IMR-90 (cell line): Measurements from ENCODE around the gene ERICH6B. TPM values are rescaled to one million over a fixed set of nuclear protein-coding genes. Genes with fewer than 3 reads are reported as not detected.

Source experiments
- ATAC-seq: fragments of 200-7000 bp; cut with Tn5 transposase; 2 replicates; pipeline ENCODE4 v1.9.1; 2020; ENCODE audit warnings: low read depth, mild to moderate bottlenecking, moderate library complexity
- BruUV-seq: library from RNA; stranded (reverse); fragments of 400-500 nt; replicated peaks from 2 replicates; lab custom pipeline; 2021; lab: Mats Ljungman, UMichigan
- CTCF ChIA-PET: fragments of 300-600 bp; formaldehyde crosslinking; extraction: SDS; loops from one replicate; lab custom pipeline; 2021; ENCODE audit warnings: antibody characterized with exemption; lab: Yijun Ruan, JAX
- POLR2A ChIA-PET: fragments of 300-600 bp; sonication (Branson Sonifier 250); formaldehyde crosslinking; loops from one replicate; lab custom pipeline; 2022; ENCODE audit warnings: antibody characterized with exemption; ENCODE audit not compliant: unreplicated experiment; lab: Charles Lee
- DNase-seq: peaks from one replicate; pipeline ENCODE4 v3.0.0; 2013
- H2AFZ ChIP-seq: replicated peaks from 2 replicates; pipeline ENCODE3; 2013; ENCODE audit warnings: low read length, mild to moderate bottlenecking; ENCODE audit not compliant: poor library complexity
- H2AK5ac ChIP-seq: 2 replicates; pipeline ENCODE4 v1.6.1; 2013; ENCODE audit warnings: low read depth, low read length, inconsistent platforms
- H2AK9ac ChIP-seq: replicated peaks from 2 replicates; pipeline ENCODE3; 2013; ENCODE audit warnings: mild to moderate bottlenecking, low read depth, low read length, moderate library complexity; ENCODE audit not compliant: poor library complexity
- H2BK120ac ChIP-seq: 2 replicates; pipeline ENCODE4 v1.6.1; 2013; ENCODE audit warnings: low read depth, low read length, inconsistent platforms
- H2BK15ac ChIP-seq: 3 replicates; pipeline ENCODE4 v1.6.1; 2013; ENCODE audit warnings: low read depth, low read length, inconsistent platforms
- H2BK20ac ChIP-seq: 2 replicates; pipeline ENCODE4 v1.6.1; 2013; ENCODE audit warnings: low read depth, mild to moderate bottlenecking, inconsistent platforms, low read length, moderate library complexity
- H2BK5ac ChIP-seq: 2 replicates; pipeline ENCODE4 v1.6.1; 2013; ENCODE audit warnings: mild to moderate bottlenecking, low read depth, low read length, inconsistent platforms; ENCODE audit not compliant: poor library complexity, severe bottlenecking
- H3K14ac ChIP-seq: replicated peaks from 2 replicates; pipeline ENCODE4 v1.6.1; 2013; ENCODE audit warnings: low read depth, low read length, inconsistent platforms
- H3K18ac ChIP-seq: 2 replicates; pipeline ENCODE4 v1.6.1; 2013; ENCODE audit warnings: low read depth, low read length, control low read depth
- H3K23ac ChIP-seq: 2 replicates; pipeline ENCODE4 v1.6.1; 2013; ENCODE audit warnings: low read depth, low read length, inconsistent platforms
- H3K27ac ChIP-seq: 2 replicates; pipeline ENCODE4 v1.5.1; 2013; ENCODE audit warnings: mild to moderate bottlenecking, control low read depth, low read length; ENCODE audit not compliant: insufficient read depth
- H3K27me3 ChIP-seq: 2 replicates; pipeline ENCODE4 v1.6.1; 2013; ENCODE audit warnings: low read length; ENCODE audit not compliant: control insufficient read depth, insufficient read depth
- H3K36me3 ChIP-seq: 2 replicates; pipeline ENCODE4 v1.6.1; 2013; ENCODE audit warnings: low read length, mixed read lengths; ENCODE audit not compliant: control insufficient read depth, insufficient read depth
- H3K4ac ChIP-seq: 2 replicates; pipeline ENCODE4 v1.6.1; 2013; ENCODE audit warnings: low read depth, low read length, inconsistent platforms
- H3K4me1 ChIP-seq: 2 replicates; pipeline ENCODE4 v1.6.1; 2013; ENCODE audit warnings: low read length, mixed read lengths; ENCODE audit not compliant: control insufficient read depth, insufficient read depth
- H3K4me2 ChIP-seq: 2 replicates; pipeline ENCODE4 v1.6.1; 2013; ENCODE audit warnings: low read depth, mild to moderate bottlenecking, control low read depth, low read length, moderate library complexity
- H3K4me3 ChIP-seq: 2 replicates; pipeline ENCODE4 v1.5.1; 2013; ENCODE audit warnings: low read depth, mild to moderate bottlenecking, control low read depth, low read length, moderate library complexity; ENCODE audit not compliant: insufficient read depth
- H3K56ac ChIP-seq: 2 replicates; pipeline ENCODE4 v1.6.1; 2013; ENCODE audit warnings: low read length, inconsistent platforms; ENCODE audit not compliant: insufficient read depth; ENCODE audit errors: extremely low read depth
- H3K79me1 ChIP-seq, 2 experiments: 2 replicates each; pipeline ENCODE4 v1.6.1; 2013; ENCODE audit warnings: low read length in 2 of 2, inconsistent platforms in 1 of 2, low read depth in 1 of 2
- H3K9ac ChIP-seq: 2 replicates; pipeline ENCODE4 v1.6.1; 2013; ENCODE audit warnings: low read depth, low read length, control low read depth
- H3K9me1 ChIP-seq: 2 replicates; pipeline ENCODE4 v1.6.1; 2013; ENCODE audit warnings: low read length, inconsistent platforms; ENCODE audit not compliant: insufficient read depth
- H3K9me3 ChIP-seq: 2 replicates; pipeline ENCODE4 v1.6.1; 2013; ENCODE audit warnings: low read length; ENCODE audit not compliant: control insufficient read depth, insufficient read depth
- H4K20me1 ChIP-seq: 2 replicates; pipeline ENCODE4 v1.6.1; 2013; ENCODE audit warnings: low read length, inconsistent platforms; ENCODE audit not compliant: insufficient read depth
- H4K5ac ChIP-seq: 2 replicates; pipeline ENCODE4 v1.6.1; 2013; ENCODE audit warnings: mild to moderate bottlenecking, low read depth, low read length, control low read depth
- H4K8ac ChIP-seq, 2 experiments: 2 replicates each; pipeline ENCODE4 v1.6.1; 2013; ENCODE audit warnings: low read depth in 2 of 2, low read length in 2 of 2, control low read depth in 1 of 2, inconsistent platforms in 1 of 2
- H4K91ac ChIP-seq: 2 replicates; pipeline ENCODE4 v1.6.1; 2013; ENCODE audit warnings: low read depth, low read length, inconsistent platforms; ENCODE audit not compliant: insufficient read depth
- BHLHE40 ChIP-seq: fragments of 150-350 bp; IDR thresholded peaks from 2 replicates; pipeline ENCODE4 v1.6.1; 2016; ENCODE audit warnings: mild to moderate bottlenecking, low read depth, low read length
- CEBPB ChIP-seq: IDR thresholded peaks from 2 replicates; pipeline ENCODE4 v1.6.1; 2012; ENCODE audit warnings: low read depth, low read length, improper control_type of control experiment
- FOS ChIP-seq: fragments of 150-350 bp; IDR thresholded peaks from 2 replicates; pipeline ENCODE4 v1.6.1; 2016; ENCODE audit warnings: low read depth, low read length
- MAFK ChIP-seq: IDR thresholded peaks from 2 replicates; pipeline ENCODE4 v1.6.1; 2012; ENCODE audit warnings: low read depth, low read length, improper control_type of control experiment
- MAZ ChIP-seq: IDR thresholded peaks from 2 replicates; pipeline ENCODE4 v1.6.1; 2012; ENCODE audit warnings: low read depth, mild to moderate bottlenecking, low read length, improper control_type of control experiment, moderate library complexity, borderline replicate concordance
- MXI1 ChIP-seq: IDR thresholded peaks from 2 replicates; pipeline ENCODE4 v1.6.1; 2012; ENCODE audit warnings: low read depth, mild to moderate bottlenecking, low read length, moderate library complexity, borderline replicate concordance
- NFE2L2 ChIP-seq: fragments of 150-350 bp; IDR thresholded peaks from 2 replicates; pipeline ENCODE4 v1.6.1; 2016; ENCODE audit warnings: low read depth, mild to moderate bottlenecking, low read length
- RAD21 ChIP-seq: IDR thresholded peaks from 2 replicates; pipeline ENCODE4 v1.6.1; 2012; ENCODE audit warnings: low read length, improper control_type of control experiment
- RCOR1 ChIP-seq: IDR thresholded peaks from 2 replicates; pipeline ENCODE4 v1.6.1; 2012; ENCODE audit warnings: mild to moderate bottlenecking, low read length, improper control_type of control experiment; ENCODE audit not compliant: insufficient replicate concordance
- SMC3 ChIP-seq: fragments of 150-350 bp; IDR thresholded peaks from 2 replicates; pipeline ENCODE4 v1.6.1; 2016; ENCODE audit warnings: low read depth, mild to moderate bottlenecking, antibody characterized with exemption, low read length, moderate library complexity
- WGBS, 2 experiments: methylation state at CpG; one replicate each; pipeline versions ENCODE4 v1.1.5 to v1.1.7; 2013; ENCODE audit warnings: missing lambda C conversion rate in 2 of 2; ENCODE audit not compliant: insufficient read length in 1 of 2; ENCODE audit errors: extremely low coverage in 2 of 2; 5-methylcytosine and 5-hydroxymethylcytosine counted together
- dilution Hi-C: fragments of 300-500 bp; cut with HindIII; formaldehyde crosslinking; loops from one replicate; pipeline ENCODE4 v1.14.3; 2018; ENCODE audit warnings: low sequenced_read_pairs; ENCODE audit not compliant: unreplicated experiment
- in situ Hi-C: fragments of 300-500 bp; cut with MboI; formaldehyde crosslinking; loops from 3 replicates; pipeline ENCODE4 v1.14.3; 2019; ENCODE audit warnings: low sequenced_read_pairs, inconsistent platforms, mixed read lengths
- intact Hi-C: fragments of 100-400 bp; cut with micrococcal nuclease; formaldehyde crosslinking; loops from 2 replicates; pipeline ENCODE4 v1.10.0; 2022
- polyA plus RNA-seq, 3 experiments: library from polyadenylated mRNA; depleted of rRNA; stranded (reverse); fragments of >200 nt; gene quantifications; 2 replicates each; pipeline ENCODE4 v1.2.3, GENCODE V29; 2012; ENCODE audit warnings: low replicate concordance in 1 of 3
- total RNA-seq: library from RNA; depleted of rRNA; stranded (reverse); fragments of >200 nt; gene quantifications from 2 replicates; pipeline ENCODE4 v1.2.3, GENCODE V29; 2012
- TF ChIP-seq, protein P1 (sequence below): fragments of 150-350 bp; IDR thresholded peaks from 2 replicates; pipeline ENCODE4 v1.6.1; 2017; ENCODE audit warnings: mild to moderate bottlenecking, antibody characterized with exemption, low read length, low read depth
- TF ChIP-seq, protein P2 (sequence below): fragments of 150-350 bp; IDR thresholded peaks from 2 replicates; pipeline ENCODE4 v1.6.1; 2016; ENCODE audit warnings: low read depth, mild to moderate bottlenecking, low read length, moderate library complexity, borderline replicate concordance
- TF ChIP-seq, protein P3 (sequence below): conservative IDR thresholded peaks from 2 replicates; pipeline ENCODE4 v1.5.1; 2012; ENCODE audit warnings: mild to moderate bottlenecking, low read depth, low read length, improper control_type of control experiment

ERICH6B gene
- total and polyA plus RNA-seq, 2 of the 4 experiments (the other 2 are of a cell fraction), result not detected

DNA sequence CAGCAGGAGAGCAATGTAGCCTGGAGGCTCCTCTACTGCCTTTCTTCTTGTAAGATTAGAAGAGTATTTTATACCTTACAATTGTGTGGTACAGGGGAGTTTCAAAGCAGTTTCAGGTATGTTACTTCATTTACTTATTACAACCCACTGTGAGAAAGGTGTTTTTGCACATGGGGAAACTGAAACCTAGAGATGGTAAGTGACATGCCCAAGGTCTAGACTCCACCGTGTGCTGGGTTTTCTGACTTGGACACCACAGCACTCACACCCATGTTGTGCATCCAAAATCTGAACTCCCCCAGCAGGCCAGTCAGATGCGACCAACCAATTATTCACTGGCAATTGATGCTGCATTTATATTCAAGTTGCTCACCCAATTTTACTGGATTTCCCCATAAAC lies 22.8 kb downstream of the ERICH6B start:
- ChIA-PET CTCF (no interaction called here), POLR2A (no interaction called here)
- no peak overlapping the region for H2BK20ac ChIP-seq
- no peaks in the 10 kb centered on the region for H3K79me1 ChIP-seq
- no peak overlapping the region for H3K27ac ChIP-seq
- dilution Hi-C loops (no loop called here), in situ Hi-C loops (no loop called here), intact Hi-C loops (no loop called here)
- H3K9me3 ChIP-seq, result no peaks in the 10 kb centered on the region
- H2BK15ac ChIP-seq, result no peak overlapping the region
- no peak overlapping the region for H2AK5ac ChIP-seq
- WGBS, 2 experiments, result no CpG with 5 or more reads among the region's 2 CpGs
- H3K9me1 ChIP-seq, result no peaks in the 10 kb centered on the region
- no peak for DNase-seq
- H3K27me3 ChIP-seq, result peaks cover 5% of the 10 kb centered on the region
- no peak overlapping the region for H3K9ac ChIP-seq
- ATAC-seq, result no peak
- no peak overlapping the region for H4K91ac ChIP-seq
- no peak overlapping the region for H2AFZ ChIP-seq
- H4K20me1 ChIP-seq, result no peaks in the 10 kb centered on the region
- no peak overlapping the region for H3K56ac ChIP-seq
- no peak overlapping the region for H2BK120ac ChIP-seq
- H4K5ac ChIP-seq, result no peak overlapping the region
- H3K4me1 ChIP-seq, result no peaks in the 10 kb centered on the region
- H2AK9ac ChIP-seq, result no peak overlapping the region
- no peak overlapping the region for H4K8ac ChIP-seq
- no peak overlapping the region for H3K23ac ChIP-seq
- no peak overlapping the region for H3K4me3 ChIP-seq
- H3K18ac ChIP-seq, result no peak overlapping the region
- no peak overlapping the region for H3K4me2 ChIP-seq
- TF ChIP-seq SMC3 (no peak), NFE2L2 (no peak), RAD21 (no peak), RCOR1 (no peak), MAZ (no peak), BHLHE40 (no peak), MXI1 (no peak), FOS (no peak), CEBPB (no peak), MAFK (no peak)
- TF ChIP-seq, protein P1, sequence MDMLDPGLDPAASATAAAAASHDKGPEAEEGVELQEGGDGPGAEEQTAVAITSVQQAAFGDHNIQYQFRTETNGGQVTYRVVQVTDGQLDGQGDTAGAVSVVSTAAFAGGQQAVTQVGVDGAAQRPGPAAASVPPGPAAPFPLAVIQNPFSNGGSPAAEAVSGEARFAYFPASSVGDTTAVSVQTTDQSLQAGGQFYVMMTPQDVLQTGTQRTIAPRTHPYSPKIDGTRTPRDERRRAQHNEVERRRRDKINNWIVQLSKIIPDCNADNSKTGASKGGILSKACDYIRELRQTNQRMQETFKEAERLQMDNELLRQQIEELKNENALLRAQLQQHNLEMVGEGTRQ, result no peak
- TF ChIP-seq, protein P2, sequence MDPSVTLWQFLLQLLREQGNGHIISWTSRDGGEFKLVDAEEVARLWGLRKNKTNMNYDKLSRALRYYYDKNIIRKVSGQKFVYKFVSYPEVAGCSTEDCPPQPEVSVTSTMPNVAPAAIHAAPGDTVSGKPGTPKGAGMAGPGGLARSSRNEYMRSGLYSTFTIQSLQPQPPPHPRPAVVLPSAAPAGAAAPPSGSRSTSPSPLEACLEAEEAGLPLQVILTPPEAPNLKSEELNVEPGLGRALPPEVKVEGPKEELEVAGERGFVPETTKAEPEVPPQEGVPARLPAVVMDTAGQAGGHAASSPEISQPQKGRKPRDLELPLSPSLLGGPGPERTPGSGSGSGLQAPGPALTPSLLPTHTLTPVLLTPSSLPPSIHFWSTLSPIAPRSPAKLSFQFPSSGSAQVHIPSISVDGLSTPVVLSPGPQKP, result no peak
- TF ChIP-seq, protein P3, sequence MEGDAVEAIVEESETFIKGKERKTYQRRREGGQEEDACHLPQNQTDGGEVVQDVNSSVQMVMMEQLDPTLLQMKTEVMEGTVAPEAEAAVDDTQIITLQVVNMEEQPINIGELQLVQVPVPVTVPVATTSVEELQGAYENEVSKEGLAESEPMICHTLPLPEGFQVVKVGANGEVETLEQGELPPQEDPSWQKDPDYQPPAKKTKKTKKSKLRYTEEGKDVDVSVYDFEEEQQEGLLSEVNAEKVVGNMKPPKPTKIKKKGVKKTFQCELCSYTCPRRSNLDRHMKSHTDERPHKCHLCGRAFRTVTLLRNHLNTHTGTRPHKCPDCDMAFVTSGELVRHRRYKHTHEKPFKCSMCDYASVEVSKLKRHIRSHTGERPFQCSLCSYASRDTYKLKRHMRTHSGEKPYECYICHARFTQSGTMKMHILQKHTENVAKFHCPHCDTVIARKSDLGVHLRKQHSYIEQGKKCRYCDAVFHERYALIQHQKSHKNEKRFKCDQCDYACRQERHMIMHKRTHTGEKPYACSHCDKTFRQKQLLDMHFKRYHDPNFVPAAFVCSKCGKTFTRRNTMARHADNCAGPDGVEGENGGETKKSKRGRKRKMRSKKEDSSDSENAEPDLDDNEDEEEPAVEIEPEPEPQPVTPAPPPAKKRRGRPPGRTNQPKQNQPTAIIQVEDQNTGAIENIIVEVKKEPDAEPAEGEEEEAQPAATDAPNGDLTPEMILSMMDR, result no peak
- H3K4ac ChIP-seq, result no peak overlapping the region
- no peaks in the 10 kb centered on the region for H3K36me3 ChIP-seq
- no peak overlapping the region for H2BK5ac ChIP-seq
- no peak overlapping the region for H3K14ac ChIP-seq
- BruUV-seq, result no TSS peak
